Loucy (cell line): Measurements from ENCODE around the gene SDCCAG8.

ENCODE experiments used
- EZH2phosphoT487 ChIP-seq: fragments of 200-600 bp; IDR thresholded peaks from 2 replicates; pipeline ENCODE4 v1.6.1; 2018; ENCODE audit warnings: antibody characterized with exemption, mild to moderate bottlenecking, moderate library complexity, borderline replicate concordance
- TF ChIP-seq, protein P1 (sequence below): fragments of 200-600 bp; sonication (generic); conservative IDR thresholded peaks from 2 replicates; pipeline ENCODE4 v1.5.1; 2014; ENCODE audit warnings: mild to moderate bottlenecking, antibody characterized with exemption, low read length

DNA sequence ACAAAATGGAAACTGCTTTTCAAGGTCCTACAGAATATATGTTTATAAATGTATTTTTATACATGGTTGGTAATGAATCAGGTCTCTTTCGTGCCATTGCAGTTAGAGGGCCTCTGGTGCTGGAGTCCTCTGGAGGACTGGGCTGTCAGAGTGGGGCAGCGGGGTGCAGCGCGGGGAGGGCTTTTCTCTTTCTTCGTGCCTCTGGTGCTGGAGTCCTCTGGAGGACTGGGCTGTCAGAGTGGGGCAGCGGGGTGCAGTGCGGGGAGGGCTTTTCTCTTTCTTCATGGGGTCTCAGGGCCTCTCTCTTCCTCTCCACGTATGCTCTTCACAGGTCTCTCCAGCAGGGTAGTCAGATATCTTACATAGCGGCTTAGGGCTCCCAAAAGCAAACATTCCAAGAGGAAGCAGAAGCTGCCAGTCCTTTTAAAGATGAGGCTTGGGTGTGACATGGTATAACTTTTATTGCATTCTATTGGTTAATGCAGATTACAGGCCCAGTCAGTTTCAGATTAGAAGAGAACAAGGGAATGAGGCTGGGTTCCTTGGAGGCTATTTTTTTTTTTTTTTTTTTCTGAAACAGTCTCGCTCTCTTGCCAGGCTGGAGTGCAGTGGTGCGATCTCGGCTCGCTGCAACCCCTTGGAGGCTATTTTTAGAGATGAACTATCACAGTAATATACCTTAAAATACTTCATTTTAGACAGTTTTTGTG, 13.1 kb downstream of the SDCCAG8 start:
- TF ChIP-seq, protein P1, sequence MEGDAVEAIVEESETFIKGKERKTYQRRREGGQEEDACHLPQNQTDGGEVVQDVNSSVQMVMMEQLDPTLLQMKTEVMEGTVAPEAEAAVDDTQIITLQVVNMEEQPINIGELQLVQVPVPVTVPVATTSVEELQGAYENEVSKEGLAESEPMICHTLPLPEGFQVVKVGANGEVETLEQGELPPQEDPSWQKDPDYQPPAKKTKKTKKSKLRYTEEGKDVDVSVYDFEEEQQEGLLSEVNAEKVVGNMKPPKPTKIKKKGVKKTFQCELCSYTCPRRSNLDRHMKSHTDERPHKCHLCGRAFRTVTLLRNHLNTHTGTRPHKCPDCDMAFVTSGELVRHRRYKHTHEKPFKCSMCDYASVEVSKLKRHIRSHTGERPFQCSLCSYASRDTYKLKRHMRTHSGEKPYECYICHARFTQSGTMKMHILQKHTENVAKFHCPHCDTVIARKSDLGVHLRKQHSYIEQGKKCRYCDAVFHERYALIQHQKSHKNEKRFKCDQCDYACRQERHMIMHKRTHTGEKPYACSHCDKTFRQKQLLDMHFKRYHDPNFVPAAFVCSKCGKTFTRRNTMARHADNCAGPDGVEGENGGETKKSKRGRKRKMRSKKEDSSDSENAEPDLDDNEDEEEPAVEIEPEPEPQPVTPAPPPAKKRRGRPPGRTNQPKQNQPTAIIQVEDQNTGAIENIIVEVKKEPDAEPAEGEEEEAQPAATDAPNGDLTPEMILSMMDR = no peak
- no peak for TF ChIP-seq EZH2phosphoT487
